ENCODE results near the gene IFITM2.
"Not testable (repeated sequence)": the region's sequence is repeated elsewhere in the genome, so short reads cannot be mapped to it uniquely, and the experiment has no call there.

IFITM2 gene

GRCh38 chr11:313304-313786, 5.7 kb downstream of the IFITM2 start:
- TF ChIP-seq, protein P1, sequence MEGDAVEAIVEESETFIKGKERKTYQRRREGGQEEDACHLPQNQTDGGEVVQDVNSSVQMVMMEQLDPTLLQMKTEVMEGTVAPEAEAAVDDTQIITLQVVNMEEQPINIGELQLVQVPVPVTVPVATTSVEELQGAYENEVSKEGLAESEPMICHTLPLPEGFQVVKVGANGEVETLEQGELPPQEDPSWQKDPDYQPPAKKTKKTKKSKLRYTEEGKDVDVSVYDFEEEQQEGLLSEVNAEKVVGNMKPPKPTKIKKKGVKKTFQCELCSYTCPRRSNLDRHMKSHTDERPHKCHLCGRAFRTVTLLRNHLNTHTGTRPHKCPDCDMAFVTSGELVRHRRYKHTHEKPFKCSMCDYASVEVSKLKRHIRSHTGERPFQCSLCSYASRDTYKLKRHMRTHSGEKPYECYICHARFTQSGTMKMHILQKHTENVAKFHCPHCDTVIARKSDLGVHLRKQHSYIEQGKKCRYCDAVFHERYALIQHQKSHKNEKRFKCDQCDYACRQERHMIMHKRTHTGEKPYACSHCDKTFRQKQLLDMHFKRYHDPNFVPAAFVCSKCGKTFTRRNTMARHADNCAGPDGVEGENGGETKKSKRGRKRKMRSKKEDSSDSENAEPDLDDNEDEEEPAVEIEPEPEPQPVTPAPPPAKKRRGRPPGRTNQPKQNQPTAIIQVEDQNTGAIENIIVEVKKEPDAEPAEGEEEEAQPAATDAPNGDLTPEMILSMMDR (conservative IDR thresholded peaks at IDR 0.05), result no peak
- TF ChIP-seq ZFX (IDR thresholded peaks at IDR 0.05), result no peak; the same call in 1 of the 2 replicates
- H3K27ac ChIP-seq, result peak overlapping the region; percentile 44

DNA sequence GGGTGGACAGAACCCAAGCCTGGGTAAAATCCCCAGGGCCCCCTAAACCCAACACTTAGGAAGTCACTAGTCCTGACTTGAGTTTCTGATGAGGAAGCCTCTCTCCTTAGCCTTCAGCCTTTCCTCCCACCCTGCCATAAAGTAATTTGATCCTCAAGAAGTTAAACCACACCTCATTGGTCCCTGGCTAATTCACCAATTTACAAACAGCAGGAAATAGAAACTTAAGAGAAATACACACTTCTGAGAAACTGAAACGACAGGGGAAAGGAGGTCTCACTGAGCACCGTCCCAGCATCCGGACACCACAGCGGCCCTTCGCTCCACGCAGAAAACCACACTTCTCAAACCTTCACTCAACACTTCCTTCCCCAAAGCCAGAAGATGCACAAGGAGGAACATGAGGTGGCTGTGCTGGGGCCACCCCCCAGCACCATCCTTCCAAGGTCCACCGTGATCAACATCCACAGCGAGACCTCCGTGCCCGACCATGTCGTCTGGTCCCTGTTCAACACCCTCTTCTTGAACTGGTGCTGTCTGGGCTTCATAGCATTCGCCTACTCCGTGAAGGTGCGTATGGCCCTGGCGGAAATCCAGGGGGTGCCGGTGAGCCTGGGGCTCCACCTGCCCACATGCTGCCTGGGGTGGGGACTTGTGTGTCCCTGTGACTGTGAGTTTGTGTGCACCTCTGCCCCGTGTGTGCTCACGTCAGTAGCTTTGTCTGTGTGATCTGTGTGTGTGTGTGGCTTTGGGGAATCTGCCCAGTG, 6.4 kb downstream of the IFITM2 start, which contains the start of gene IFITM1:
Gene IFITM1, plus strand, starts transcription at position 254 of the 767 bp plus-strand sequence. Its CDS starts 131 bp downstream, at position 385.
- TF ChIP-seq ZFX (IDR thresholded peaks at IDR 0.05), result no peak
- TF ChIP-seq, protein P1 (conservative IDR thresholded peaks at IDR 0.05), result no peak
- peak within 1 kb of the TSS; percentile 44 for H3K27ac ChIP-seq

DNA sequence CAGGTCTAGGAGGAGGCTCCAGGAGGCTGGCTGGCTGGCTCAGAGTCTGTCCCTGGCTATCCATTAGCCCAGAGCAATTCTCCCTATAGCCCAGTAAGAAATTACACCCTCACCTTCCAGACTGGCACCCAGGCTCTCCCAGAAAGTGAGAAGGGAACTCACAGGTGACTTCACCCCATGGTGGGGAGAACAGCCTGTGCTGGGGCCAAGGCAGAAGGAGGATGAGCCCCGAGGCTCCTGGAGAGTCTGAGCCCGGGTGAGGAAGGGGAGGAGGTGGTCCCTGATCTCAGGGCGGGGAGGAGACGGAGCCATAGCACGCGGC, 6.9 kb downstream of the IFITM2 start:
- not testable (repeated sequence) for H3K27ac ChIP-seq

GRCh38 chr11:315051-315481, 7.5 kb downstream of the IFITM2 start:
- TF ChIP-seq ZFX (IDR thresholded peaks at IDR 0.05), result no peak
- TF ChIP-seq, protein P1 (conservative IDR thresholded peaks at IDR 0.05), result no peak
- no peak overlapping the region for H3K27ac ChIP-seq

GRCh38 chr11:315516-315994, 7.9 kb downstream of the IFITM2 start:
- TF ChIP-seq, protein P1 (conservative IDR thresholded peaks at IDR 0.05), result no peak
- TF ChIP-seq ZFX (IDR thresholded peaks at IDR 0.05), result no peak
- no peak overlapping the region for H3K27ac ChIP-seq

DNA sequence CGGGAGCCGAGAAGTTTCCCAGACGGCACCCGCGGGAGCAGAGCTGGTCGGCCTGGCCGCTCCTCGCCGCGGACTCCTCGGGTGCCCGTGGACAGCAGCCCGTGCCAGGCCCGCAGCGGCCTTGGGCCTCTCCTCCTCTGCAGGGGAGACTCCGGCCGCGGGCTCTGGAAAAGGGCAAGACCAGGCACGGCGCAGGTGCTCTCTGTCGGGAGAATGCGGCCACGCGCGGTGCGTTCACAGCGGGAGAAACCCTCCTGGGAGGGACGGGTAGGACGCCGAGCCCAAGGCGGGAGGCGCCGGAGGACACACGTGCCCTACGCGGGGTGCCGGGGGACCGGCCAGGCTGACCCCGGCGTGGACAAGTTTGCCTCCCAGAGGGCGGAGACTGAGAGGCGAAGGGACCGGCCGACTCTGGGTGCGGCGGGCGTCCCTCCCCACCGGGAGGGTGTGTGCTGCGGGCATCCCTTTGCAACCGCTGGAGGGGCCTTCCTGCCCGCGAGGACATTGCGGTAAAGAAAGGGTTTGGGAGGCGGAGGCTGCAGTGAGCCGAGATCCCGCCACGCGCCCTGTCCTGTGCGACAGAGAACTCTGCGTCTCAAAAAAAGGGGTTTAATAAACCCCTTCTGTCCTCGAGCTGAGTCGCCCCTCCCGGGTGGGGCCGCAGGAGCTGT, 8.6 kb downstream of the IFITM2 start:
- H3K27ac ChIP-seq, result no peak overlapping the region
- no peak for TF ChIP-seq ZFX (IDR thresholded peaks at IDR 0.05)

DNA sequence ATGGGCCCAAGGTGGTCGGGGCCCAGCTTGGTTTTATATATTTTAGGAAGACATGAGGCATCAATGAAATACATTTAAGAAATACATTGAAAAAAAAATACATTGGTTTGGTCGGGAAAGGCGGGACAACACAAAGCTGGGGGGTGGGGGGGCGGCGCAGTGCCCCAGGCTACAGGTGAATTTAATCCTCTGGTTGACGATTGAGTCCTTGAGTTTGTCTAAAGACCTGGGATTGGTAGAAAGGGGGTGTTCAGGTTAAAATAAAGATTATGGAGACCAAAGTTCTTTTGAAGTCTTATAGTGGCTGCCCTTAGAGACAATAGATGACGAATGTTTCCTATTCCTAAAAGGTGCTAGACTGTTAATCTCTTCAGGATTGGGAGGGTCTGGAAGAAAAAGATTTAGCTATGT, 9.3 kb downstream of the IFITM2 start:
- TF ChIP-seq, protein P1 (conservative IDR thresholded peaks at IDR 0.05), result no peak
- no peak for TF ChIP-seq ZFX (IDR thresholded peaks at IDR 0.05)
- H3K27ac ChIP-seq, result no peak overlapping the region

DNA sequence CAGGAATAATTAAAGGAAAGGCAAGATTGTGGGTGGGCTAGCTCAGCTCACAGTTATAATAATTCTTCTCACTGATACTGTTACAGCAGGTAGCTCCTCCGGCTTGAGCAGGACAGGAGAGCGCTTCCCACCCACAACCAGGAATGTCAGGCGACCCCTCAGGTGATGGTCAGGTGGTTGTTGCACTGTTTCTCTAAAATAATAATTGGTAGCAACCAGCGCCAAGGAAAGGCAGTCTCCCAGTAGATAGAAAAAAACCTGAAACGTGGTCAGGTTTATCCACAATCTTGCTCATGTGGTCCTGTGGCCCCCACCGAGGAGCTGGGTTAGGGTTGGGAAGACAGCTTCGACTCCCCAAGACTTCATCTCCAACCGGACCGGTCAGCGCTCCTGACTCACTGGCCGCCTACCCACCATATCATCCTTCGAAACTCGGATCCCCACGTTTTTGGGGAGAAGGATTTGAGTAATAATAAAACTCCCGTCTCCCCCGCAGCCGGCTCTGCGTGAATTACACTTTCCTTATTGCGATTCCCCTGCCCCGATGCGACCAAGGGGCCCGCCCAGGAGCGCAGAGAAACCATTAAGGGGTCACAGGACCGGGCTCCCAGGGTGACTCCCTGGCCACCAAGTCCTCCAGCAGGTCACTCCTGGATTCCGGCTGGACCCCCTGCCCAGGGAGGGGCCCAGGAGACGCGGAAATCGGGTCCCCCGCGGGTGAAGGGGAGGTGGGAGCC, 10.2 kb downstream of the IFITM2 start:
- not testable (repeated sequence) for H3K27ac ChIP-seq

DNA sequence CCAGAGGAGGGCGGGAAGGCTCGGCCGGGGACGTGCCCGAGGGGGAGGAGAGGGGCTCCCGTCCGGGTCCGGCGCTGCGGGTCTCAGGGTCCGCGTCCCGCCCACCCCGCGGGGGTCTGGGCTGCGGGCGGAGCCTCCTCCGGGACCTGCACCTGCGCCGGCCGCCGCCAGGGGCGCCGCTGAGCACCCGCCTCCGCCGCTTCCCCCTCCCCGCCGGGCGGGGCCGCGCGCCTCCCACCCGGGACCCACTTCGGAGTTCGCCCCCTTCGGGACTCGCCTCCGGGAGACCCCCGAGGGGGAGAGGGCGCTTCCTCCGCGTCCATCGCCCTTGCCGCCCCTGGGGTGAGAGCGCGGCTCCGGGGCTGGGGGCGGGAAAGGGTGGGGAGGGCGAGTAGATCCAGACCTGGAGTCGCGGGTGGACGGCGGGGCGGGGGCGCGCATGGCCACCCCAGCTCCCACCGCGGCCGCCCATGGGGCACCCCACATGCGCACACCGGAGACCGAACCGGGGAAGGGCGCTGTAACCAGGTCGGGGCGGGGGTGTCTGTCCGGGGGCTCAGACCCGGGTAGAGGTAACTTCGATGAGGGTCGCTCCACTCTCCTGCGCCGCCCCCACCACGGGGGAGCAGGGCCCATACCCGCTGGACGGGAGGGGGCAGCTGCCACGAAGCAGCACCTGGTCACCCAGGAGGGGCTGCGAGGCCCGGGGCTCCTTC, 10.9 kb downstream of the IFITM2 start:
- H3K27ac ChIP-seq, result not testable (repeated sequence)

GRCh38 chr11:319121-319887, 11.7 kb downstream of the IFITM2 start:
- H3K27ac ChIP-seq, result not testable (repeated sequence)

GRCh38 chr11:319888-320273, 12.3 kb downstream of the IFITM2 start:
- peak overlapping the region; percentile 86; the same call in 1 of the 2 replicates for H3K27ac ChIP-seq

Data from C4-2B (cell line).